GM21423 (cell line): Measurements from ENCODE around the gene PFKFB3.
"Not testable (repeated sequence)": the region's sequence is repeated elsewhere in the genome, so short reads cannot be mapped to it uniquely, and the experiment has no call there.

ENCODE experiments used
- ATAC-seq: cut with Tn5 transposase; IDR thresholded peaks from one replicate; pipeline ENCODE4 v1.9.1; 2021; ENCODE audit warnings: mild to moderate bottlenecking, moderate library complexity; ENCODE audit not compliant: unreplicated experiment

PFKFB3 gene

DNA sequence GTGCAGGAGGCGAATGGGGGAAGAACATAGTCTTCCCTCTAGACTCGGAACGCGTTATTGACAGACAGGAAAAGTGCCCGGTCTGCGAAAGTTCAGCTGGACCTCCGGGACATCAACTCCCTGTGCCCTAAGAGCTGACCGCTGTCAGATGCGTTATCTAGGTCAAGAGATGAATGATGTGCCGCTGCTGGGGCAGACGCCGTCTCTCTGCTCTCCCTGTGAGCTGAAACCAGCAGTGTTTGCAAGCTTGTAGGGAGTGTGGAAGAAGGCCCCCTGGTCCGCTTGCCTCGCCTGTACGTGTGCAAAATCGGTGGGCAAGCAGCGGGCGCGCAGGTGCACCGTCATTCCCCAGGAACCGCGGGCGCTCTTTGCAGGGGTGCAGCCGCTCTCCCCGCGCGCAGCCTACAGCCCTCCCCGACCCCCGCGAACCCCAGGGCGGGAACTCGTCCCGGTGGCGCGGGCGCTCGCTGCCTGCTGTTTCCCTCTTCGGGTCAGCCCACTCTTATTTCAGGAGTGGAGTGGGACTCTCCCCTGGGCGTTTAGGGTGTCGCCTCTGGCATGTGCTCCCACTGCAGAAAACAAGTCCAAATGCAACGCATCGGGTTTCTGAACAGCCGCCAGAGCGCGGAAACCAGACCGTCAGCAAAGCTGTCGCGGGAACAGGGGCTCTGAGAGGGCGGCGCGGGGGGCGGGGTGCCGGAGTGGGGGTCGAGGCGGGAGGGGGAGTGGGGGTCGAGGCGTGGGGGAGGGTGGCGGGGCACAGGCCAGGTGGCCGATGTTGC, 1.8 kb upstream of the PFKFB3 start:
- ATAC-seq = no peak

DNA sequence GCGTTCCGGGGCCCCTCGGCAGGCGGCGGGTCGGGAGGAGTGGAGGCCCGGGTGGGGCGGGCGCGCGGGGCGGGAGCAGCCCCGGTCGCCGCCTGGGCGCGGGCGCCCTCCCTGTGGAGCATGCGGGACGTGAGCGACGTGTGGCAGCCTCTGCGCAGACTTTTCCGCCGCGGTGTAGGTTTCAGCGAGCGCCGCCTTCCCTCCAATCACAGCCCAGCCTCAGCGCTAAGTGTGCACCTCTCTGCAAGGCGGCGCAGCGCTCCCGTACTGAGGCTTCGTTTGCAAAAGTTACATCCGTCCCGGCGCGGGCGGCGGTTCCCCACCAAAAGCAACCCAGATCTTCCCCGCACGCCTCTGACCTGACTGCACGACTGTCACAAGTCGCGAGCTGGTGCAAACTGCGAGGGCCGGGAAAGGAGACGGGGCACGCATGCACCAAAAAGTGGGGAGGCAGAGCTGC, 1.2 kb upstream of the PFKFB3 start:
- peak; percentile 51 for ATAC-seq

DNA sequence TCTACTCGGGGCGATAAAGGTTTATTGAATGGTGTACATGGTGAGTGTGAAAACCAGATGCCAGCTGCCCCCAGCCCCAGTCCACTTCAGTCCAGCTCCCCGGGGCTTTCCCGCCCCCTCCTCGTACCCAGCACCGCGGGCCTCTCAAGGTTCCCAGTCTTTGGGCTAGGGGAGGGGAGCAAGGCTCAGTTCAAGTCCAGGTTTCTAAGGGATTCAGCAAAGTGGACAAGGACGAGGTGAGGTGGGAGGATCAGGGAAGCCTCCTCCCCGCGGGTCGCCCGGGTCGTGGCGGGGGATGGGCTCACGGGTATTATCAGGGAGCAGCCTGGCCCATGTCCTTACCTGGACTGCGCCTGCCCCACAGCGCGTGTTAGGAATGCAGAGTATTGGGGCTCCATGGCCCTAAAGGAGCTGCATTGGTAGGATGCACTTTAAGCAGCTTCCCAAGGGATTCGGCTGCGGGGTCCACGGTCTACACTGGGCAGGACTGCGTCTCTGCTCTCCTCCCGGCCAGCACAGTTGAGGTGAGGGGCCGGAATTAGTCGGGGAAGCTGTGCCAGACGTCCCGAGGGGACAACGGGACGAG, 541 bp upstream of the PFKFB3 start:
- no peak for ATAC-seq

DNA sequence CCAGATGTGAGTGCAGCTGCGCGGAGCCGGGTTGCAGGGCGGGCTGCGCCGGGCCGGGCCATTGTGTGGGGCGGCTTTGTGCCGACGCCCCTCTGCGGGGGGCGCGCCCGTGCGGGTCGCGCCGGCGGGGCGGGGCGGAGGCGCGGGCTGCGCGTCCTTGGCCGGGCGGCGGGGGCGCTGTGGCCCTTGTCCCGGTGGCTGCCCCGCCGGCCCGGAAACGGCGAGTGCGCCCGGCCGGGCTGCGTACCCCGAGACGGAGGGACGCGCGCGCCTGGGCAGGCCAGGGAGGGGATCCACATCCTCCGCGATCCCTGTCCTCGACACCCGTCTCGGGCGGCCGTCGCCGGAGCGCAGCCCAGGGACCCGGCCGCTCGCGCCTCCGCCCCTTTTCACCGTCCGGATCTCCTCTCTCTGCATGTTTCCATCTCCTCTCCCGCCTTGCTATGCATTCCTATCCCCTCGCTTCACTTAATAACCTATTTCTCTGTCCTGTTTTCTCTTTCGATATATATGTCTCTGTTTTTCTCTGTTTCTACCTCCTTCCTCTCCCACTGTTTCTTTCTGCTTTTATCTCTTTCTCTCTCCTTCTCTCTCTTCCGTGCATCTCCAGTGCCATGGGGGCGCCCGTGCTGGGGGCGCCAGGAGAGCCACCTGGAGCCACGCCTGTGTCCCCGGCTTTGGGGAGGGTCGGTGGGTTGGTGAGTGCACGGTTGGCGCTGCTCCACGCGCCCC, 765 bp downstream of the PFKFB3 start:
- ATAC-seq = peak; percentile 38

DNA sequence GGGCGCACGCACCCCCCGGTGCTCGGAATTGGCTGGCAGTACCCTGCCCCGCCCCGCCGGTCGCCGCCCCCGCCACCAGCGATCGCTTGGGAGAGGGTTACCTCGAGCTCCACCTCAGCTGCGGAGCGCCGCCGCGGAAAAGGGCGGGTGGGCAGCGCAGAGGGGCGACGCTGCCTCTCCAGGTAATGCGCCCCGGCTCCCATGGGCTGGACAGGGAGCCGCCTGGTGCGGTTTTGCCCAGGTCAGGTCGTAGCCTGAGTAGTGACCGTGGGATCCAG, 1.3 kb downstream of the PFKFB3 start:
- ATAC-seq = no peak

DNA sequence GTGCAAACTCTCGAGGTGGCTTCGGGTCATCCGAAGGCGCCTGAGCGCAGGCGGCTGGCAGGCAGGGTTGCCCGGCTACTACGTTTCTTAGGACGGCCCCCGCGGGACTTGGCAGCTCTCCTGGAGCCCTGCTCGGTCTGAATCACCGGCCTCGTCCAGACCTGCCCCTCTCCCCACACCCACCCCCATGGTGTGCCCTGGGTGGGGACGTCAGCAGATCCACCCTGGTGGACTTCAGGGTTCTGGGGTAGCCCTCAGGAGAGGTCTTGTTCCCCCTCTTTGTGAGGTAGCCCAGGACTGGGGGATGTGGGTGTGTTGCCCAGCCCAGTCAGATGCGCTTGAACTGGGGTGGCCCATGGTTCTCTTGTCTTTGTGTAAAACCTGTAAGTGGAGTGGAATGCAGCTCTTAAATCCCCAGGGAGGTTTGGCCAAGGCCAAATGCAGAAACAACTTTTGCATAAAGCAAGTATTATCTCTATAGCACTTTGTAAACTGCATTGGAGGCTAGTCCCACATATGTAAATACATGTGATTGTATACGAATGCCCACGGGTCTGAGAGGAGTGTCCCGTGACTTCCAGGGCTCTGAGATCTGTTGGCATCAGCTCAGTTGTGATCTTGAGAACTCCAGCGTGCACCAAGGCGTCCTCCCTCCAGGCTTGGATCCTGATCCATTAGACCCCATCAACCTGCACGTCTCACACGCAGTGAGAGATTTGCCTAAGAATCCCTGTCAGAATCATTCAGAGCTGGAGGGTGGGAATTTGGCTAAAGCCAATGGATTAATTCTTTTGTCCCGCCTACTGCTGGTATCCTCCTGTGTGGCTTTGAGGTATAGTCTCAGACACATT, 1.8 kb downstream of the PFKFB3 start:
- ATAC-seq = no peak

DNA sequence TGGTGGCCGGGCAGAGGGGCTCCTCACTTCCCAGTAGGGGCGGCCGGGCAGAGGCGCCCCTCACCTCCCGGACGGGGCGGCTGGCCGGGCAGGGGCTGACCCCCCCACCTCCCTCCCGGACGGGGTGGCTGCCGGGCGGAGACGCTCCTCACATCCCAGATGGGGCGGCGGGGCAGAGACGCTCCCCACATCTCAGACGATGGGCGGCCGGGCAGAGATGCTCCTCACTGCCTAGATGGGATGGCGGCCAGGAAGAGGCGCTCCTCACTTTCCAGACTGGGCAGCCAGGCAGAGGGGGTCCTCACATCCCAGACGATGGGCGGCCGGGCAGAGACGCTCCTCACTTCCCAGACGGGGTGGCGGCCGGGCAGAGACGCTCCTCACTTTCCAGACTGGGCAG, 3.8 kb downstream of the PFKFB3 start:
- ATAC-seq = not testable (repeated sequence)

DNA sequence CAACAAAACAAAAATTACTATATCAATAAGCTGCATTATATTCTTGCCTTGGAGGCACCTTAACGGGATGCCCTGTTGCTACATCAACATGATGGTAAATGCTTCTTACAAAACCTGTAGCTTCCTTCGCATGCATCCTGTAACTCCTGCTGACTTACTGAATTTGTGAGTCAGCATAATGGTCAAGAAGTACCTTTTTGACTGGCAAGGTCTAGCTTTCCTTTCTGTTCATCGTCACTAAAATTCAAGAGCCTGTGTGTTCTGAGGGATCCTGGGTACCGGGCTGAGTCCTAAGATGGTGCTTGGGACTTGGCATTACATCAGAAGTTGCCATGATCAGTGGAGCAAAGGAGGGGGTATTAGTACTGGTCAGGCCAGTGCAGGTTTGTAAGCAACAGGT, 4.9 kb downstream of the PFKFB3 start:
- no peak for ATAC-seq

DNA sequence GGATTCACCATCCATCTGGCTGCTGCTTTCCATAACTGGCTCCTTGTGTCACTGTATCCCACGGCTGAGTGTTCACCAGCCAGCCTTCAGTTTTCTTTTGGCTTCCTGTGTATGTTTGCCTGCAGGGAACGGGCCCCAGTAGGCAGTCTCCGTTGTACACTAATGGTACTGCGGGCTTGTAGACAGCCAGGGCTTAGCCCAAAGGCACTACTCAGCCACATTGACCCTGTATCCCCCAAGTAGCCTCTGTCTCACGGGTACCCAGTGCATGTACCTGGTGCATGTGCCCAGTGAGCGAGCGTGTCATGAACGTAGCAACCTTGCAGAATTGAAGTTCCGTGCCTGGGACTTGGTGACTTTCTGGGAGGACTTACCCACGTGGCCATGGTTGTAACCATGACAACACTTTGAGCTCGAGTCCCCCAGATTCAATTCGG, 6.1 kb downstream of the PFKFB3 start:
- ATAC-seq = no peak

DNA sequence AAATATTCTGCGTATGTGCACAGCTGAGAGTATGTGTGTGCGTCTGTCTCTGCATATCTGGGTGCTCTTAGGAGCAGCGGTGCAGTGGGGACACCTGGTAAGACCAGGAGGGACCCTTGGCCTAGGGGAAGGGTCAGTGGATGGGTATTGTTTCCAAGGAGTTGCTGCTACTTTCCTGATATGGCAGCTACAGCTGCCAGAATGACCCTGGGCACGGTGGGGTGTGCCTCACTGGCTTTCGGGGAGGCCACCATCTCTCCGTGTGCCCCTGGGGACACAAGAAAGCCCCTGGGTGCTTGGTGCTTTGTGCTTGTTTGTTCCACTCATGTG, 8.6 kb downstream of the PFKFB3 start:
- no peak for ATAC-seq

DNA sequence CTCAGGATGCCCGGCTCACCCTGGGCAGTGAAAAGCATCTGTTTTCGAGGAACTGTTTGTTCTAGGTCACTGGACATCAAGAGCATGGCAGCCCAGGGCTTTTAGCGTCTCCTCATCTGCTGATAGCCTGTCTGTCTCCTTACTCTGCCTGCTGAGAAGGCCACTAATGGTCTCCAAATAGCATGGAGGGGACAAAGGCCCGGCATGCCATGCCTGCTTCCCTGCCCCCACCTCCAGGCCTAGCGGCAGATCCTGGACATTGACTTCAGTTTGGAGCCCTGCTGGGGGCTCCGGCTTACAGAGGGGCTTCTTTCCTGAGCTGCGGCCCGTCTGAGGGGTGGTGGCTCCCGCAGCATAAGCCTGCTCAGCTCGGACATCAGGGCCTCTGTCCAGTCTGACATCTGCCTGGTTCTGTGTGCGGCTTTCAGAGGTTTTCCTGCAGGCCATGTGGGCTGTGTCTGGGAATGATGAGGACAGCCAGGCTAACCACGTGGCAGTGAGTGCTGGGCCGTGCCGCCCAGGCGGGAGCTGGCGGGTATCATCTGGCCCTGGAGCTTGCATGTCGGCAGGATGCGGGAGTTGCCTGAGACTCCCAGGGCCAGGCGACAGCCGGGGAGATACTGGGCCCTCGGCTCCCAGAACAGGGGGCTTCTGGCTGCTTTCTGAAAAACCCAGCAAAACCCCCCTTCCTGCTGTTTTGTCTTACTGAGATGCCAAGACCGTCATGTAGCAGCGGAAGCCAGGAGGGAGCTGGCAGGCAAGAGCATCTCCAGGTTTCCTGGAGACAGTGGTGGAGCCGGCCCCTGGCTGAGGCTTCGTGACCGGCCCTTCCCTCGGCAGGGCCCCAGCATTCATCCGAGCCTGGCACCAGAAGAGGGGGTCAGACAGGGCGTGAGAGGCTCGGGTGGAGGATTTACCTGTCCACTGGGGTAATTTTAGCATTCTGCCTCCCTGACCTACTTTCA, 9.2 kb downstream of the PFKFB3 start:
- no peak for ATAC-seq

DNA sequence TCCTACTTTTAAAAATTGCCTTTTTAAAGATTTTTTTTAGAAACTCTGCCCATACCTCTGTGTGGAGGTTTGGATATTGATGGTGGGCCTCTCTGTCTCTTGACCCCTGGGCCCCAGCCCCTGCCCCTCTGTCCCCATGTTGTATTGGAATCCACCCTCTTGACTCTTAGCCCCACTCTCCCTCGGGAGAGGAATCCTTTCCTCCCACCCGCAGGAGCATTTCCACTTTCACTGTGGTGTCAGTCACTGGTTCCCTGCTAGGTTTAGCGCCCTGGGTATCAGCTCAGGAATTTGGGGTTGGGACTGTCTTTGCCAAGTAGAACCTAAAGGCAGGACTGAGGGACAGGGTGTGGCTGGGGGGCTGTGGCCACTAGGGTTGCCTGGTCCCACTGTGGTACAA, 10.1 kb downstream of the PFKFB3 start:
- ATAC-seq = no peak

DNA sequence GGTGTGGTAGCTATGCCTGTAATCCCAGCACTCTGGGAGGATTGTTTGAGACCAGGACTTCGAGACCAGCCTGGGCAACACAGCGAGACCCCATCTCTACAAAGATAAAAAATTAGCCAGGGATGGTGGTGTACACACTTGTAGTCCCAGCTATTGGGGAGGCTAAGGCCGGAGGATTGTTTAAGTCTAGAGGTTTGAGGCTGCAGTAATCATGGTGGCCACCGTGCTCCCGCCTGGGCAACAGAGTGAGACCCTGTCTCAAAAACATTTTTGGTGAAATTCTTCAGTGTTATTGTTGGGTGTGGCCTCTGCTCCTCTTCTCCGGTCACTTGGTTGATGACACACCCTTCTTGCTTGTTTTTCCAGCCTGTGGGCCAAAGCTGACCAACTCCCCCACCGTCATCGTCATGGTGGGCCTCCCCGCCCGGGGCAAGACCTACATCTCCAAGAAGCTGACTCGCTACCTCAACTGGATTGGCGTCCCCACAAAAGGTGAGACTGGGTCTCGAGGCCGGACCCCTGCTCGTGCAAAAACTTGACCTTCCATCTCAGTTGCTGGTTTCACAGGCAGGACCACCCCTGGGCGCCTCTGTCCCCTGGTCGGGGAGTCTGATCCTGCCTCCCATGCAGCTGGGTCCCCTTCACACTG, 10.6 kb downstream of the PFKFB3 start:
- no peak for ATAC-seq

DNA sequence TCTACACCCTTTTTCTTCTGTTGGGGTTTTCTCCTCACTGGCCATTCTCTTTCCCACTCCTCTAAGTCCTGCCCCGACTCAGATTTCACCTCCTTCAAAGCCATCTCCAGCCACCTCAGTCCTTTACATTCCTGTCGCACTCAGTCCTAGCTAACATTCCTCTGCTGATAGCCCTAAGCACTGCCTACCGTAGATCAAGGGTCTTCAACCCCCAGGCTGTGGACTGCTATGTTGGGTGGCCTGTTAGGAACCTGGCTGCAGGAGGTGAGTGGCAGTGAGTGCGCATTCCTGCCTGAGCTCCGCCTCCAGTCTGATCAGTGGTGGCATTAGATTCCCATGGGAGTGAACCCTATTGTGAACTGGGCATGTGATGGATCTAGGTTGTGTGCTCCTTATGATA, 11.2 kb downstream of the PFKFB3 start:
- no peak for ATAC-seq

DNA sequence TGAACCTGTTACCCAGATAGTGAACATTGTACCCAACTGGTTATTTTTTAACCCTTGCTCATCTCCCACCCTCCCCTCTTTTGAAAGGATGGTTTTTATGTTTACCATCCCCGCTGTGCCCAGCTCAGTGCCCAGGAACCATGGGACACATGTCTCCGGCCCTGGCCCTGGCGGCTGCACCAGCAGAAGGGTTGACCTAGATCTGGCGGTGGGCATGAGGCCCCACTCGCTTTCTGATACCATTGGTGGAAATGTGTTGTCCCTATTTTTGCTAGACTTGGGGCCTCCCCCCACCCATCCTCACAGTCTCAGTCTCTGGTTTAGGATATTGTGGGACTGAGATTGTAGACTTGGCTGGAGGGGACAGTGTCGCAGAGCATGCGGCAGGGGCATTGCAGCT, 11.9 kb downstream of the PFKFB3 start:
- no peak for ATAC-seq

DNA sequence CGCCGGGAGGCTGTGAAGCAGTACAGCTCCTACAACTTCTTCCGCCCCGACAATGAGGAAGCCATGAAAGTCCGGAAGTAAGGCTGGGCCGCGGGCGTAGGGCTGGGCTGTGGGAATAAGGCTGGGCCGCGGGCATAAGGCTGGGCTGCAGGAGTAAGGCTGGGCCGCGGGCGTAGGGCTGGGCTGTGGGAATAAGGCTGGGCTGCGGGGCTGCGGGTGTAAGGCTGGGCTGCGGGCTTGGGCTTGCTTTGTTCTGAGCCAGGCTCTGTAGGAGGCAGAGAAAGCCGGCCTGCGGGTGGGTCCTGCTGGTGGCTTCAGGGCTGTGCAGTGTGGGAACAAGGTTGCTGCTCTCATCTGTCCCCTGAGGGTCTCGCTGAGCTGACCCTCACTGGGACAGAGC, 12.5 kb downstream of the PFKFB3 start:
- ATAC-seq = no peak

DNA sequence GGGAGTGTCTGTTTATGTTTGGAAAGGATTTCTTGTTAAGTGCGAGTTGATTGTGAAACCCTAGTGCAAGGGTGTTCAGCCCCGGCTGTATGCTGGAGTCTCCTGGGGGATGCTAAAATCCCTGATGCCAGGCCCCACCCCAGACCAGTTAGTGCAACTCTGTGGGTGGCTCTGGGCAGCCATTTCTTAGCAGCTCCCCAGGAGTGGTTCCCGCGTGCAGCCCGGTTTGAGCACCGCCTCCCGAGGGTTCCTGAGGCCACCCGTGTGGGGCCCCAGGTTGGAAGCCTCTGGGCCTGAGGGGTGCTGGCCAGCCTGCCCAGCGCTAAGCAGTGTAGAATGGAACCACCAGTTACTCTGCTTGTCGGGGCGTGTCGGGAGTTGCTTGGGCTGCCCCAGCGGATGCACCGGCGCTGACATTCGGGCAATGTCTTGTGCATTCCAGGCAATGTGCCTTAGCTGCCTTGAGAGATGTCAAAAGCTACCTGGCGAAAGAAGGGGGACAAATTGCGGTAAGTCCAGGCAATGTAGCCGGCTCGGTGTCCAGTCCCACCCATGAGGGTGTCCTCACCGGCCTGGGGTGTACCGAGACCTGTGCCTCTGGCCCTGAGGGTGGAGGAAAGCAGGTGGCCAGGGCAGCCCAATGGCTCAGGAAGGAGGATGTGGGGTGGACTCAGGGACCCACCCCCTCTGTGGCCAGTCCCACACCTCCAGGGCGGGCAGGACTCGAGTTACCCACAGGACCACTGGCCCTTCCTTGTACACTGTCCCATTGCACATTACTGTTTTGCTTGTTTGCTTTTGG, 13.2 kb downstream of the PFKFB3 start:
- no peak for ATAC-seq

DNA sequence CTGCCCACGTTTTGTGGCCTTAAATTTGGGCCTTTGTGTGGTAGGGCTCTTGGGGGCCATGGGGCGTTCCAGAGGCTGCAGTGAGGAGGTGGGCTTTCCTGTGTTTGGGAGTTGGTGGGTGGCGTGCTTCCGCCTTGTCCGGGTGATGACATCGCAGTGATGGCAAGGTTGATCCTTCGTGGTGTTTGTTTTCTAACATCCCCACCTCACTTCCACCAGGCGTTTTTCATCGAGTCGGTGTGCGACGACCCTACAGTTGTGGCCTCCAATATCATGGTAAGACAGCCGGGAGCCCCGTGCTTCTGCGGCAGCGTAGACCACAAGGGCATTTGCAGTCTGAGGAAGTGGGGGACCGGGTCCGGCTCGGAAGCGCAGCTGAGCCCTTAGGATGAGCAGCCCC, 14.2 kb downstream of the PFKFB3 start:
- no peak for ATAC-seq

DNA sequence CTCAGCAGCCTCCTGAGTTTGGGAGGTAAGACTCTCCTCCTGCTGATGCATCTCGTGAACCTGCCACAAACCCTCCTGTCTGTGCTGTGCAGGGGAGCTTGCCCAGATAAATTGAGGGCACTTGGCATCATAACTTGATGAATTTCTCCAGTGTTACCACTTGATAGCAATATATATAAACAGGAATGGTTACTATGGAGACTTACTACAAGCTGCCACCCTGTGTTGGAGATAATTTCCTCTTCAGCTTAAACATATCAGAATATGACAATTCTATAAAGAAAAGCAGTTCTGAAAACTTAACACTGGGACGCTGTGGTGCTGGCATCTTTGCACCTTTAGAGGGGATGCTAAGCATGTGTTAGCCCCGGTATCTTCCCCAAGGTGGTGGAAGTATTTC, 14.9 kb downstream of the PFKFB3 start:
- ATAC-seq = no peak
